LNCaP clone FGC (cell line): ENCODE data around the gene MGRN1.

Experiments
- DNase-seq: peaks from one replicate; pipeline ENCODE4 v3.0.0-alpha.2; 2011; ENCODE audit warnings: low read depth
- H3K4me3 ChIP-seq: 2 replicates; pipeline ENCODE4 v1.5.1; 2011; ENCODE audit warnings: mild to moderate bottlenecking, low read depth, low read length, control low read depth
- CTCF ChIP-seq: IDR thresholded peaks from 2 replicates; pipeline ENCODE4 v1.5.1; 2012; ENCODE audit warnings: mild to moderate bottlenecking; ENCODE audit not compliant: control insufficient read depth, insufficient read depth; ENCODE audit errors: extremely low read depth

The MGRN1 gene

GRCh38 chr16:4624827-4625559, 367 bp downstream of the MGRN1 start:
- DNase-seq, result no peak
- TF ChIP-seq CTCF, result no peak
- peak overlapping the region; percentile 95 for H3K4me3 ChIP-seq

GRCh38 chr16:4625560-4626159, 1.0 kb downstream of the MGRN1 start:
- no peak for DNase-seq
- TF ChIP-seq CTCF, result no peak

GRCh38 chr16:4626396-4626795, 1.8 kb downstream of the MGRN1 start:
- H3K4me3 ChIP-seq, result peak overlapping the region; percentile 95
- TF ChIP-seq CTCF, result no peak
- no peak for DNase-seq

More at GRCh38 chr16:4625560-4626159, 1.0 kb downstream of the MGRN1 start:
- peak overlapping the region; percentile 95 for H3K4me3 ChIP-seq

- no peak overlapping the region for H3K4me3 ChIP-seq
- DNase-seq, result no peak
- no peak for TF ChIP-seq CTCF
These were observed 3.7 kb downstream of the MGRN1 start for GRCh38 chr16:4628283-4628682.

GRCh38 chr16:4631444-4631843, 6.8 kb downstream of the MGRN1 start:
- no peak overlapping the region for H3K4me3 ChIP-seq
- TF ChIP-seq CTCF, result no peak
- DNase-seq, result no peak

- TF ChIP-seq CTCF, result no peak
- H3K4me3 ChIP-seq, result no peak overlapping the region
- DNase-seq, result no peak
These were observed 9.4 kb downstream of the MGRN1 start for GRCh38 chr16:4633910-4634635.
